Heart left ventricle (tissue), 16 donors: Measurements from ENCODE around the gene AFF1. TPM values are rescaled to one million over a fixed set of nuclear protein-coding genes. Genes with fewer than 3 reads are reported as not detected.

Source experiments
- ATAC-seq, 4 donors: fragments of 200-7000 bp; cut with Tn5 transposase; one replicate each; pipeline ENCODE4 v1.9.1; 2020 to 2022; ENCODE audit warnings: moderate library complexity in 4 of 4, mild to moderate bottlenecking in 3 of 4, moderate number of reproducible peaks in 1 of 4
- DNase-seq, 5 donors: peaks; one replicate each; pipeline ENCODE4 v3.0.0-alpha.2; 2020
- H3K27ac ChIP-seq, 12 donors: fragments of 200-600 bp; sonication (generic) in 4 of 12; one replicate each; pipeline versions ENCODE4 v1.5.0 to v1.8.0; 2016 to 2022; ENCODE audit warnings: mild to moderate bottlenecking in 2 of 12
- H3K27me3 ChIP-seq, 9 donors: fragments of 200-600 bp; sonication (generic) in 2 of 9; one replicate each; pipeline versions ENCODE4 v1.5.1 to v1.8.0; 2016 to 2022; ENCODE audit warnings: mild to moderate bottlenecking in 3 of 9
- H3K36me3 ChIP-seq, 9 donors: fragments of 200-600 bp; sonication (generic) in 2 of 9; one replicate each; pipeline versions ENCODE4 v1.5.0 to v1.8.0; 2018 to 2022; ENCODE audit warnings: mild to moderate bottlenecking in 2 of 9
- H3K4me1 ChIP-seq, 12 donors: fragments of 200-600 bp; sonication (generic) in 4 of 12; one replicate each; pipeline versions ENCODE4 v1.5.0 to v1.8.0; 2016 to 2022; ENCODE audit warnings: mild to moderate bottlenecking in 3 of 12
- H3K4me3 ChIP-seq, 12 donors: fragments of 200-600 bp; sonication (generic) in 4 of 12; one replicate each; pipeline versions ENCODE4 v1.5.0 to v1.8.0; 2017 to 2022; ENCODE audit warnings: mild to moderate bottlenecking in 9 of 12, moderate library complexity in 4 of 12
- H3K9me3 ChIP-seq, 12 donors: fragments of 200-600 bp; sonication (generic) in 4 of 12; one replicate each; pipeline versions ENCODE4 v1.5.0 to v1.8.0; 2016 to 2022; ENCODE audit warnings: mild to moderate bottlenecking in 1 of 12
- POLR2A ChIP-seq, 2 donors: fragments of 450-650 bp; IDR thresholded peaks; one replicate each; pipeline ENCODE4 v1.6.1; 2017; ENCODE audit warnings: antibody characterized with exemption in 2 of 2, mild to moderate bottlenecking in 2 of 2, moderate library complexity in 2 of 2
- WGBS, 4 donors: extraction: QIAGEN DNeasy Blood & Tissue Kit in 2 of 4; methylation state at CpG; one replicate each; pipeline versions ENCODE4 v1.1.5 to v1.1.7; 2013 to 2018; 5-methylcytosine and 5-hydroxymethylcytosine counted together
- intact Hi-C, 10 donors: fragments of 100-400 bp; cut with DNase I; formaldehyde crosslinking; loops; one replicate each; pipeline versions ENCODE4 v1.11.1 to v1.14.2; 2022
- polyA plus RNA-seq, 2 donors: library from polyadenylated mRNA; stranded (reverse); fragments of 200-250 nt; gene quantifications; one replicate each; pipeline ENCODE4 v1.2.3, GENCODE V29; 2013
- total RNA-seq, 9 donors: library from RNA; depleted of rRNA in 2 of 9; stranded (reverse); fragments of >200 nt in 2 of 9; fragmentation: NEBNext Ultra II Directional in 3 of 9; extraction: Animal tissue kit (Norgen Biotek cat#: 25700) in 3 of 9; gene quantifications; one replicate each; pipeline versions ENCODE4 v1.1.0 to v1.2.4, GENCODE V29; 2016 to 2023
- TF ChIP-seq, protein P1 (sequence below), 12 donors: fragments of 200-600 bp; sonication (generic) in 4 of 12; IDR thresholded peaks; one replicate each; pipeline versions ENCODE4 v1.5.0 to v1.8.0; 2018 to 2022; ENCODE audit warnings: antibody characterized with exemption in 12 of 12, mild to moderate bottlenecking in 5 of 12
- donor health status: ischemic (EF 13 %, LVEDD 7.1; RV severe dilation, severe dysfunction).
- donor health status: healthy with polysubstance abuse.
- donor health status: DM: no; HTN: yes; CAD: no.
- donor health status: DM: no; HTN: no; CAD: no.
- donor health status: ischemic (EF 25% LVEDD 6.9; RV normal size, moderate dysfunction).
- donor health status: ischemic (EF 25% LVEDD 5.7; RV mildly dilated, moderate dysfunction).
- donor health status: healthy.
- donor health status: DM: yes; HTN: yes; CAD: no.
- donor health status: ischemic (EF 35%, LVEDD 5.7; RV mildly dilated, moderate dysfunction).
- donor health status: nonischemic (EF 11% LVEDD 7.7; RV severe dilation, severe dysfunction).
- donor health status: DM: yes; HTN: yes; CAD: no.
- donor health status: PGD.
- donor health status: ischemic (EF 29% LVEDD 5.4; RV normal size, mild dysfunction).
- donor health status: nonischemic (EF 23%, LVEDD 6.1; RV moderate dilation, normal function).

The AFF1 gene
- total and polyA plus RNA-seq, 11 donors, result 51.8 to 96.5 (median 72.8) TPM

GRCh38 chr4:86961605-86962295 is 26.9 kb downstream of the AFF1 start:
- Histone ChIP-seq H3K4me3 (no peak overlapping the region), H3K9me3 (no peaks in the 10 kb centered on the region), H3K27me3 (no peaks in the 10 kb centered on the region), H3K4me1 (peaks cover 0 to 70% (median 25%) of the 10 kb centered on the region in 12 donors), H3K36me3 (no peaks in the 10 kb centered on the region), H3K27ac (peak overlapping the region in 5 of 12 donors; percentile 25 to 69 (median 37))
- ATAC-seq, result peak in 3 of 4 donors; percentile 63 to 73 (median 70)
- intact Hi-C loops, result no loop called here
- no peak for TF ChIP-seq POLR2A (IDR thresholded peaks at IDR 0.05)
- TF ChIP-seq, protein P1, sequence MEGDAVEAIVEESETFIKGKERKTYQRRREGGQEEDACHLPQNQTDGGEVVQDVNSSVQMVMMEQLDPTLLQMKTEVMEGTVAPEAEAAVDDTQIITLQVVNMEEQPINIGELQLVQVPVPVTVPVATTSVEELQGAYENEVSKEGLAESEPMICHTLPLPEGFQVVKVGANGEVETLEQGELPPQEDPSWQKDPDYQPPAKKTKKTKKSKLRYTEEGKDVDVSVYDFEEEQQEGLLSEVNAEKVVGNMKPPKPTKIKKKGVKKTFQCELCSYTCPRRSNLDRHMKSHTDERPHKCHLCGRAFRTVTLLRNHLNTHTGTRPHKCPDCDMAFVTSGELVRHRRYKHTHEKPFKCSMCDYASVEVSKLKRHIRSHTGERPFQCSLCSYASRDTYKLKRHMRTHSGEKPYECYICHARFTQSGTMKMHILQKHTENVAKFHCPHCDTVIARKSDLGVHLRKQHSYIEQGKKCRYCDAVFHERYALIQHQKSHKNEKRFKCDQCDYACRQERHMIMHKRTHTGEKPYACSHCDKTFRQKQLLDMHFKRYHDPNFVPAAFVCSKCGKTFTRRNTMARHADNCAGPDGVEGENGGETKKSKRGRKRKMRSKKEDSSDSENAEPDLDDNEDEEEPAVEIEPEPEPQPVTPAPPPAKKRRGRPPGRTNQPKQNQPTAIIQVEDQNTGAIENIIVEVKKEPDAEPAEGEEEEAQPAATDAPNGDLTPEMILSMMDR (IDR thresholded peaks at IDR 0.05), result no peak
- DNase-seq, result no peak
- WGBS, 4 donors, result 38 to 47% (median 40%) methylated on average over 9 of the region's 9 CpGs

GRCh38 chr4:86963697-86964096 is 28.9 kb downstream of the AFF1 start:
- Histone ChIP-seq H3K27me3 (no peaks in the 10 kb centered on the region), H3K9me3 (no peaks in the 10 kb centered on the region), H3K4me1 (peaks cover 0 to 69% (median 23%) of the 10 kb centered on the region in 12 donors), H3K4me3 (no peak overlapping the region), H3K36me3 (no peaks in the 10 kb centered on the region), H3K27ac (no peak overlapping the region)
- intact Hi-C loops, result no loop called here
- ATAC-seq (no peak), DNase-seq (no peak)
- TF ChIP-seq, protein P1 (IDR thresholded peaks at IDR 0.05), result no peak
- no peak for TF ChIP-seq POLR2A (IDR thresholded peaks at IDR 0.05)
- WGBS, 4 donors, result 96 to 100% (median 97%) methylated on average over 2 of the region's 2 CpGs

DNA sequence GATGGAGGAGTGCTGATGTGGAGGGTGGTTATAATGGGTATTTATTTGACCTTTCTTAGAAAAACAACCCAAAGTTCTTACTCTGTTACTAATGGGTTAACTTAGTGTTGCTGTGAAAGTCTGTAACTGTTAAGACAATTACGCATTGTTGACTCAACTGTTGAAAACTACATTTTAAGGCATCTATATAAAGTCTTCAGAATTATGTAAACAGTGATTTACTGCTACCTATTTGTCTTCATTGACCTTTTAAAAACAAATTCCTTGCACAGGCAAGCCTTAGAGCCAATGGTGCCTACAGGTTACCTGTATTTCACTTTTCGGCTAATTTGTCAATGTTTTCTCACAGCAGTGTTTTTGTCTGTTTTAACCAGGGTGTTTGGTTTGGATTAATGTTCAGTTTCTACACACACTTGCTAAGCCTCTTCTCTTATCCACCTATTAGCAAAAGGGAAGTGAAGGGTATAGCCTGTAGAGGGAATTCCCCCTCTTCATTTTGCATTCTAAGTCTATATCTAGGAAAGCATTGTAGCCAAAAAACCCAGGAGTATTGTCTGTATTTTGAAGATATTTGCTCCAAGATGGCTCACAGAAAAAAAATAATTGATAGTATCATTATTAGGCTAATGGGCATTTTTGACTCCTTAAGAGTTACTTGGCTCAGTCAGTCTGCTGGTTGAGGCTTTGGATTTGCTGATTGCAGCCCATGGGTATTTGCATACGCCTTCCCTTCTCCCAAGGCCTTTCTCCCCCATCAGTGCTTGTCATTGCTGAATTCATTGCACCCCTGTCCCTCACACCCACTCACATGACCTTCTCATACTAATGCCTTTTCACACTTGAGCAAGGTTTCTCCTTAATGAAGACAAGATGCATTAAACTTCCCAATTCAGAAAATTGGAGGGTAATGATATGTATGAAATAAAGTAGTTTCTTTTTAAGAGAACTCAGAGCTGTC is 30.5 kb downstream of the AFF1 start:
- ATAC-seq, result no peak
- TF ChIP-seq, protein P1 (IDR thresholded peaks at IDR 0.05), result no peak
- no peak for TF ChIP-seq POLR2A (IDR thresholded peaks at IDR 0.05)
- H3K4me1 ChIP-seq, result peaks cover 0 to 59% (median 20%) of the 10 kb centered on the region in 12 donors
- intact Hi-C loops, result no loop called here
- H3K36me3 ChIP-seq, result no peaks in the 10 kb centered on the region
- WGBS, 4 donors, result 90 to 98% (median 95%) methylated on average over 3 of the region's 3 CpGs
- H3K27me3 ChIP-seq, result no peaks in the 10 kb centered on the region
- no peaks in the 10 kb centered on the region for H3K9me3 ChIP-seq
- DNase-seq, result no peak
- no peak overlapping the region for H3K27ac ChIP-seq
- no peak overlapping the region for H3K4me3 ChIP-seq

GRCh38 chr4:86967073-86967472 is 32.3 kb downstream of the AFF1 start:
- Histone ChIP-seq H3K4me3 (no peak overlapping the region), H3K9me3 (no peaks in the 10 kb centered on the region), H3K4me1 (peaks cover 0 to 53% (median 18%) of the 10 kb centered on the region in 12 donors), H3K27ac (peak overlapping the region in 1 of 12 donors; percentile 44), H3K36me3 (no peaks in the 10 kb centered on the region), H3K27me3 (no peaks in the 10 kb centered on the region)
- DNase-seq (no peak), ATAC-seq (no peak)
- TF ChIP-seq POLR2A (IDR thresholded peaks at IDR 0.05), result no peak
- TF ChIP-seq, protein P1 (IDR thresholded peaks at IDR 0.05), result no peak
- 85 to 93% (median 87%) methylated on average over 2 of the region's 2 CpGs for WGBS, 4 donors
- intact Hi-C loops, result no loop called here
